SH-SY5Y (cell line): ENCODE measurements around the gene DCD.

Experiments used
- GATA2 ChIP-seq: IDR thresholded peaks from 2 replicates; pipeline ENCODE4 v1.6.1; 2011; ENCODE audit warnings: mild to moderate bottlenecking, low read depth, low read length
- GATA3 ChIP-seq: IDR thresholded peaks from 2 replicates; pipeline ENCODE4 v1.6.1; 2011; ENCODE audit warnings: low read depth, mild to moderate bottlenecking, low read length, moderate library complexity

DNA sequence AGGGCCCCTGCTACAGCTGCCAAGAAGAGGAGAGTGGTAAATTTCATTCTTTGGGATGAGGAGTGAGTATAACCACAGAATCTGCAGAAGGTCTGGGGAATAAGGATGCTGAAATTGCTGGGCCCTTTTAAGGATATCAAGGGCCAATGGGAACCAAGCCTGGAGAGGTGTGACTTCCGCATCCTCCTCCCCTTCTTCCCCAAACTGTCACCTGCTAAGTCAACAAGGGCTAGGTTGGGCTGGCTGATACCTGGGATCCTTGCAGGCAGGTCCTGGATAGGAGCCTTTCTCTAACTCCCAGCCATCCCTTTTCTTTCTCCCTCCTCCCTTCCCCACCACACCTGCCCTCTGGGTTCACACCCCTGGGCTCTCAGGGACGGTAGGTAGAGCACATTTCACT is 13.4 kb downstream of the DCD start, which contains the start of gene LACRT:
- TF ChIP-seq GATA2 (no peak), GATA3 (no peak)
